ENCODE results near the gene ARID1B.

Gene ARID1B

GRCh38 chr6:156782691-156783320 is 5.6 kb downstream of the ARID1B start:
- Histone ChIP-seq H3K27me3 (no peaks in the 10 kb centered on the region), H3K27ac (peak overlapping the region; percentile 25), H3K4me1 (ENCODE audit: control insufficient read depth in 1 of 2, insufficient read depth in 1 of 2, low read depth in 1 of 2, low read length in 1 of 2) (peaks cover 39 to 40% of the 10 kb centered on the region in 2 experiments), H3K4me3 (ENCODE audit: low read depth in 1 of 2, low read length in 1 of 2) (peak overlapping the region in 1 of 2 experiments; percentile 8), H3K36me3 (no peaks in the 10 kb centered on the region), H3K9me3 (no peaks in the 10 kb centered on the region)
- no peak for TF ChIP-seq CTCF (IDR thresholded peaks at IDR 0.05)

- H3K4me1 ChIP-seq (ENCODE audit: control insufficient read depth in 1 of 2, insufficient read depth in 1 of 2, low read depth in 1 of 2, low read length in 1 of 2), result peaks cover 39 to 40% of the 10 kb centered on the region in 2 experiments
- H3K27ac ChIP-seq, result no peak overlapping the region
Measured at GRCh38 chr6:156783958-156784357, 6.8 kb downstream of the ARID1B start.

DNA sequence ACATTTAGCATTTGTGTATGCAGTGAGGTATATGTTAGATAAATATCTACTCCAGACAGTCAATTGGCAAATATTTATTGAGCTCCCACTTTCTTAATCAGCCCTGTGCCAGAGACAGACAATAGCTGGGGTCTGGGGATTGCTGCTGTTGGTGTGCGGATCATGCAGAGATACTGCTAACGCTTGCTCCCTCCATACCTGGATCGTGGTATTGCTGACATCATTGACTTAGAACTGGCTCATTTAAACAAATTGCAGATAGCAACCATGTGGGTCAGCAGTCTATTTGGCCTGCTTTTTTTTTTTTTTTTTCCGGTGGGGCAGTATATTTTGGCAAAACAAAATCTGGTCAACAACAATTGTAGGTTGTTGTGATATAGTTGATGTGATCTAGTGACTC is 9.5 kb downstream of the ARID1B start:
- no peak overlapping the region for H3K27ac ChIP-seq
- no peak overlapping the region for H3K4me3 ChIP-seq (ENCODE audit: low read depth in 1 of 2, low read length in 1 of 2)
- H3K27me3 ChIP-seq, result no peaks in the 10 kb centered on the region
- no peaks in the 10 kb centered on the region for H3K36me3 ChIP-seq
- no peak for TF ChIP-seq CTCF (IDR thresholded peaks at IDR 0.05)
- H3K4me1 ChIP-seq (ENCODE audit: control insufficient read depth in 1 of 2, insufficient read depth in 1 of 2, low read depth in 1 of 2, low read length in 1 of 2), result peaks cover 20 to 27% of the 10 kb centered on the region in 2 experiments
- no peaks in the 10 kb centered on the region for H3K9me3 ChIP-seq

More at GRCh38 chr6:156783958-156784357, 6.8 kb downstream of the ARID1B start:
- Histone ChIP-seq H3K27me3 (no peaks in the 10 kb centered on the region), H3K36me3 (no peaks in the 10 kb centered on the region), H3K9me3 (no peaks in the 10 kb centered on the region), H3K4me3 (ENCODE audit: low read depth in 1 of 2, low read length in 1 of 2) (no peak overlapping the region)
- no peak for TF ChIP-seq CTCF (IDR thresholded peaks at IDR 0.05)

- H3K27me3 ChIP-seq, result no peaks in the 10 kb centered on the region
- no peak overlapping the region for H3K27ac ChIP-seq
- peaks cover 9 to 19% of the 10 kb centered on the region in 2 experiments for H3K4me1 ChIP-seq (ENCODE audit: control insufficient read depth in 1 of 2, insufficient read depth in 1 of 2, low read depth in 1 of 2, low read length in 1 of 2)
- H3K4me3 ChIP-seq (ENCODE audit: low read depth in 1 of 2, low read length in 1 of 2), result no peak overlapping the region
- no peaks in the 10 kb centered on the region for H3K36me3 ChIP-seq
- TF ChIP-seq CTCF (IDR thresholded peaks at IDR 0.05), result no peak
- H3K9me3 ChIP-seq, result no peaks in the 10 kb centered on the region
Measured at GRCh38 chr6:156787569-156788492, 10.7 kb downstream of the ARID1B start.

- H3K4me3 ChIP-seq (ENCODE audit: low read depth in 1 of 2, low read length in 1 of 2), result no peak overlapping the region
- H3K9me3 ChIP-seq, result no peaks in the 10 kb centered on the region
- H3K27ac ChIP-seq, result no peak overlapping the region
- TF ChIP-seq CTCF (IDR thresholded peaks at IDR 0.05), result no peak
- peaks cover 6 to 17% of the 10 kb centered on the region in 2 experiments for H3K4me1 ChIP-seq (ENCODE audit: control insufficient read depth in 1 of 2, insufficient read depth in 1 of 2, low read depth in 1 of 2, low read length in 1 of 2)
- no peaks in the 10 kb centered on the region for H3K27me3 ChIP-seq
- H3K36me3 ChIP-seq, result no peaks in the 10 kb centered on the region
Measured at GRCh38 chr6:156789081-156789943, 12.1 kb downstream of the ARID1B start.

All from neutrophil (primary cell).